Pons (tissue), 1 donor: Measurements from ENCODE around the gene LYRM9.
"Not testable (repeated sequence)": the region's sequence is repeated elsewhere in the genome, so short reads cannot be mapped to it uniquely, and the experiment has no call there.

Experiments used
- DNase-seq: peaks from one replicate; pipeline ENCODE4 v3.0.0-alpha.2; 2016; ENCODE audit warnings: low spot score

The LYRM9 gene

GRCh38 chr17:27892866-27893769, at the start of gene LYRM9:
TSS of gene LYRM9 (minus strand) at chr17:27893365. CDS start at chr17:27882694, 10,671 bp downstream.
- peak; percentile 82 for DNase-seq

- DNase-seq = no peak
Measured at GRCh38 chr17:27940503-27941428, 47.6 kb upstream of the LYRM9 start.

GRCh38 chr17:27939474-27940465, 46.6 kb upstream of the LYRM9 start:
- DNase-seq = no peak

- no peak for DNase-seq
Measured at GRCh38 chr17:27938864-27939263, 45.7 kb upstream of the LYRM9 start.

GRCh38 chr17:27938241-27938640, 45.1 kb upstream of the LYRM9 start:
- DNase-seq = no peak

- DNase-seq = no peak
Measured at GRCh38 chr17:27937025-27937546, 43.9 kb upstream of the LYRM9 start.

- DNase-seq = no peak
Measured at GRCh38 chr17:27930000-27930399, 36.8 kb upstream of the LYRM9 start.

GRCh38 chr17:27928587-27928986, 35.4 kb upstream of the LYRM9 start:
- DNase-seq = no peak

- no peak for DNase-seq
Measured at GRCh38 chr17:27927781-27928180, 34.6 kb upstream of the LYRM9 start.

- DNase-seq = no peak
Measured at GRCh38 chr17:27921599-27921998, 28.4 kb upstream of the LYRM9 start.

- no peak for DNase-seq
Measured at GRCh38 chr17:27921077-27921476, 27.9 kb upstream of the LYRM9 start.

- peak; percentile 42 for DNase-seq
Measured at GRCh38 chr17:27920569-27920968, 27.4 kb upstream of the LYRM9 start.

- no peak for DNase-seq
Measured at GRCh38 chr17:27919079-27919478, 25.9 kb upstream of the LYRM9 start.

GRCh38 chr17:27918498-27918897, 25.3 kb upstream of the LYRM9 start:
- DNase-seq = no peak

GRCh38 chr17:27917000-27917399, 23.8 kb upstream of the LYRM9 start:
- DNase-seq = no peak

GRCh38 chr17:27915709-27916108, 22.5 kb upstream of the LYRM9 start:
- DNase-seq = no peak

- DNase-seq = no peak
Measured at GRCh38 chr17:27914382-27914781, 21.2 kb upstream of the LYRM9 start.

- no peak for DNase-seq
Measured at GRCh38 chr17:27912964-27913363, 19.8 kb upstream of the LYRM9 start.

GRCh38 chr17:27912299-27912698, 19.1 kb upstream of the LYRM9 start:
- DNase-seq = not testable (repeated sequence)

- DNase-seq = no peak
Measured at GRCh38 chr17:27907976-27908558, 14.9 kb upstream of the LYRM9 start.

GRCh38 chr17:27906623-27907022, 13.5 kb upstream of the LYRM9 start:
- no peak for DNase-seq
